ENCODE results near the gene ECPAS.

The ECPAS gene

GRCh38 chr9:111431684-111432083, 52.5 kb downstream of the ECPAS start:
- Histone ChIP-seq H3K27me3 (ENCODE audit: insufficient read depth, poor library complexity, severe bottlenecking) (no peaks in the 10 kb centered on the region), H3K4me3 (replicated peaks; ENCODE audit: insufficient read depth, low read length) (no peak overlapping the region), H3K27ac (replicated peaks) (no peak overlapping the region)
- no peak for DNase-seq (ENCODE audit: low read depth in 1 of 2, low spot score in 1 of 2)
- TF ChIP-seq REST (IDR thresholded peaks at IDR 0.05; ENCODE audit: insufficient replicate concordance, low read depth) (no peak), POLR2AphosphoS5 (IDR thresholded peaks at IDR 0.05; ENCODE audit: low read depth) (no peak), SPI1 (IDR thresholded peaks at IDR 0.05; ENCODE audit: borderline replicate concordance, low read depth) (no peak), CTCF (IDR thresholded peaks at IDR 0.05; ENCODE audit: insufficient read depth, low read length) (no peak), GABPA (IDR thresholded peaks at IDR 0.05; ENCODE audit: low read depth) (no peak)

GRCh38 chr9:111429175-111429574, 55.0 kb downstream of the ECPAS start:
- Histone ChIP-seq H3K27ac (replicated peaks) (no peak overlapping the region), H3K27me3 (ENCODE audit: insufficient read depth, poor library complexity, severe bottlenecking) (no peaks in the 10 kb centered on the region), H3K4me3 (replicated peaks; ENCODE audit: insufficient read depth, low read length) (no peak overlapping the region)
- DNase-seq (ENCODE audit: low read depth in 1 of 2, low spot score in 1 of 2): no peak
- TF ChIP-seq SPI1 (IDR thresholded peaks at IDR 0.05; ENCODE audit: borderline replicate concordance, low read depth) (no peak), GABPA (IDR thresholded peaks at IDR 0.05; ENCODE audit: low read depth) (no peak), POLR2AphosphoS5 (IDR thresholded peaks at IDR 0.05; ENCODE audit: low read depth) (no peak), CTCF (IDR thresholded peaks at IDR 0.05; ENCODE audit: insufficient read depth, low read length) (no peak), REST (IDR thresholded peaks at IDR 0.05; ENCODE audit: insufficient replicate concordance, low read depth) (no peak)

- Histone ChIP-seq H3K27me3 (ENCODE audit: insufficient read depth, poor library complexity, severe bottlenecking) (no peaks in the 10 kb centered on the region), H3K27ac (replicated peaks) (no peak overlapping the region), H3K4me3 (replicated peaks; ENCODE audit: insufficient read depth, low read length) (no peak overlapping the region)
- peak in 1 of 2 experiments; percentile 8 for DNase-seq (ENCODE audit: low read depth in 1 of 2, low spot score in 1 of 2)
- TF ChIP-seq CTCF (IDR thresholded peaks at IDR 0.05; ENCODE audit: insufficient read depth, low read length): no peak
- TF ChIP-seq SPI1 (IDR thresholded peaks at IDR 0.05; ENCODE audit: borderline replicate concordance, low read depth): no peak
- TF ChIP-seq POLR2AphosphoS5 (IDR thresholded peaks at IDR 0.05; ENCODE audit: low read depth): no peak
- TF ChIP-seq GABPA (IDR thresholded peaks at IDR 0.05; ENCODE audit: low read depth): no peak
- TF ChIP-seq REST (IDR thresholded peaks at IDR 0.05; ENCODE audit: insufficient replicate concordance, low read depth): no peak
Observed at GRCh38 chr9:111427186-111427585, 57.0 kb downstream of the ECPAS start.

Measured in HL-60 (cell line).